Kidney epithelial cell (primary cell): ENCODE measurements around the gene SPTA1. TPM values are rescaled to one million over a fixed set of nuclear protein-coding genes. Genes with fewer than 3 reads are reported as not detected.

Source experiments
- DNase-seq: peaks from one replicate; pipeline ENCODE4 v3.0.0-alpha.2; 2010; ENCODE audit warnings: low read depth
- H3K27me3 ChIP-seq: 2 replicates; pipeline ENCODE4 v1.6.0; 2011; ENCODE audit warnings: low read length; ENCODE audit not compliant: control insufficient read depth, insufficient read depth
- H3K36me3 ChIP-seq: 2 replicates; pipeline ENCODE4 v1.5.1; 2011; ENCODE audit warnings: low read length; ENCODE audit not compliant: control insufficient read depth, insufficient read depth
- H3K4me3 ChIP-seq: 2 replicates; pipeline ENCODE4 v1.5.1; 2011; ENCODE audit warnings: low read depth, mild to moderate bottlenecking, control low read depth, low read length
- total RNA-seq: library from RNA; depleted of rRNA; stranded (reverse); fragments of >200 nt; gene quantifications from 2 replicates; pipeline ENCODE4 v1.2.3, GENCODE V29; 2015
- TF ChIP-seq, protein P1 (sequence below): IDR thresholded peaks from 2 replicates; pipeline ENCODE4 v1.5.1; 2011; ENCODE audit warnings: mild to moderate bottlenecking, moderate library complexity, low read length, control low read depth, inconsistent platforms; ENCODE audit not compliant: insufficient read depth, poor library complexity, severe bottlenecking

Gene SPTA1
- total RNA-seq, 1 donor from 2014 or later = not detected

DNA sequence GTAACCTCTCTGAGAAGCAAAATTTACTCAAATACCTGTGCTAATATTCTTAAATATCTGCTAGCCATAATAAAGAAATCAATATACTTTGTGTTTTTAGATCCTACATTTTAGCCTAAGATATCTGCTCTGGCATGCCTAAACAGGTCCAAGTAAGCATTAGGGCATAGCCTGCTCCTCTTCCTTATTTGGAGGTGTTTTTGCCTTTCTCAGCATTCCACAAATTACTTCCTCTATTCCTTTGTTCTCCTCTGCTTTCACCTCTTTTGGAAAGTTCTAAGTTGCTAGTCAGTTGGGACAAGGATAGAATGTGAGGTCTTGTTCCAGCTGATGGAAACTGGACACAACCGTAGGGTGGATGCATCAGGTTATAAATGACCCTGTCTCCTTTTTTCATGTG lies 99.6 kb downstream of the SPTA1 start:
- H3K36me3 ChIP-seq = no peaks in the 10 kb centered on the region
- no peak overlapping the region for H3K4me3 ChIP-seq
- no peak for DNase-seq
- no peaks in the 10 kb centered on the region for H3K27me3 ChIP-seq
- TF ChIP-seq, protein P1, sequence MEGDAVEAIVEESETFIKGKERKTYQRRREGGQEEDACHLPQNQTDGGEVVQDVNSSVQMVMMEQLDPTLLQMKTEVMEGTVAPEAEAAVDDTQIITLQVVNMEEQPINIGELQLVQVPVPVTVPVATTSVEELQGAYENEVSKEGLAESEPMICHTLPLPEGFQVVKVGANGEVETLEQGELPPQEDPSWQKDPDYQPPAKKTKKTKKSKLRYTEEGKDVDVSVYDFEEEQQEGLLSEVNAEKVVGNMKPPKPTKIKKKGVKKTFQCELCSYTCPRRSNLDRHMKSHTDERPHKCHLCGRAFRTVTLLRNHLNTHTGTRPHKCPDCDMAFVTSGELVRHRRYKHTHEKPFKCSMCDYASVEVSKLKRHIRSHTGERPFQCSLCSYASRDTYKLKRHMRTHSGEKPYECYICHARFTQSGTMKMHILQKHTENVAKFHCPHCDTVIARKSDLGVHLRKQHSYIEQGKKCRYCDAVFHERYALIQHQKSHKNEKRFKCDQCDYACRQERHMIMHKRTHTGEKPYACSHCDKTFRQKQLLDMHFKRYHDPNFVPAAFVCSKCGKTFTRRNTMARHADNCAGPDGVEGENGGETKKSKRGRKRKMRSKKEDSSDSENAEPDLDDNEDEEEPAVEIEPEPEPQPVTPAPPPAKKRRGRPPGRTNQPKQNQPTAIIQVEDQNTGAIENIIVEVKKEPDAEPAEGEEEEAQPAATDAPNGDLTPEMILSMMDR = no peak

DNA sequence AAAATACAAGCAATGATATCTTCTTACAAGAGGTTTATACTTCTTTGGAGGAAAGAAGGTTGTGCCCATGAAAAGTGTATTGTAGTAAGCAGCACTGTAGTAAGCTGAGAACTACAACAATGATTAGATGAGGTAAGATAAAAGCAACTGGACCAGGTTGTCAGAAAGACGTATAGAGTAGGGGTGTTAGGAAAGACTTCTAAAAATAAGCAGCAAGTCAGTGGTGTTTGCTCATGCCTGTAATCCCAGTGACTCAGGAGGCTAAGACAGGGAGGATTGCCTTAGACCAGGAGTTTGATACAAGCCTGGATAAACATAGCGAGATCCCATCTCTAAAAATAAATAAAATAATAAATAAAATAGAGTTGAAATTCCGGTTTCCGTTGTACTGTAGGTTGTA lies 102.6 kb downstream of the SPTA1 start:
- TF ChIP-seq, protein P1 = no peak
- Histone ChIP-seq H3K27me3 (no peaks in the 10 kb centered on the region), H3K36me3 (no peaks in the 10 kb centered on the region), H3K4me3 (no peak overlapping the region)
- no peak for DNase-seq

DNA sequence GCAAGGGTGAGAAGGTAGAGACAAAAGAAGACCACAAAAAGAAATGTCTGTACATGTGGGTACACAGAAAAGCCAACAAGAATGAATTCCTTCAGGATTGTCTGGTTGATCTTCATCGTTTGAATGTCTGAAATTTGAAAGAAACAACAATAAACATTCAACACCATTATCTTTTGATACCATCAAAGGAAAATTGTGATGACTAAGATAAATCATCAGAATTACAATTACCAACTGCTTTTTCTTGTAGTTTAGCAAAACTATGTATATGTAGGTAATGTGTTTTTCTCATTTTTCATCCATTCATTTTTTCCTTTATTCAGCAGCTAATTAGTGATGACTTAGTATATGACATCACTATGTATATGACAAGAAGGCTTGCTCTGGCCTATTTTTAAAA lies 106.8 kb downstream of the SPTA1 start, which contains the start of gene OR10X1:
TSS of gene OR10X1 (minus strand) at position 167 of the 400 bp plus-strand sequence. CDS start at position 167, 0 bp downstream.
- TF ChIP-seq, protein P1 = no peak
- Histone ChIP-seq H3K27me3 (no peaks in the 10 kb centered on the region), H3K36me3 (no peaks in the 10 kb centered on the region), H3K4me3 (no peak within 1 kb of the TSS)
- no peak for DNase-seq

DNA sequence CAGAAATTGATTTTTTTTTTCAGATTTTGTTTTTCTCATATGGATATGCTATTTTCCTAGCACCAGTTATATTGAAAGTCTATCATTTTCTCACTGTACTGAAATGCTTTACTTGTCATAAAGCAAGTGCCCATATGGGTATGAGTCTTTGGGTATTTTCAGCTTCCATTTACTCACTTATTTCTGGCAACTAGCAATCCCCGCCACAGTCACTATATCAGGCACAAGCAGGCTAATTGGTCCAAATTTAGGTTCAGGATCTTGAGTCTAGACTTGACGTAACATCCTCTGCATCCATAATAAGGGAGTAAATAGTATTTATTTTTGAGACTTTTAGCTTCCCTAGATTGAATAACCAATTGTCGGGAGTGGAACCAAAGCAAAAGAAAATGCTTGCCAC lies 109.0 kb downstream of the SPTA1 start:
- no peak overlapping the region for H3K4me3 ChIP-seq
- DNase-seq = no peak
- H3K27me3 ChIP-seq = no peaks in the 10 kb centered on the region
- TF ChIP-seq, protein P1 = no peak
- no peaks in the 10 kb centered on the region for H3K36me3 ChIP-seq

DNA sequence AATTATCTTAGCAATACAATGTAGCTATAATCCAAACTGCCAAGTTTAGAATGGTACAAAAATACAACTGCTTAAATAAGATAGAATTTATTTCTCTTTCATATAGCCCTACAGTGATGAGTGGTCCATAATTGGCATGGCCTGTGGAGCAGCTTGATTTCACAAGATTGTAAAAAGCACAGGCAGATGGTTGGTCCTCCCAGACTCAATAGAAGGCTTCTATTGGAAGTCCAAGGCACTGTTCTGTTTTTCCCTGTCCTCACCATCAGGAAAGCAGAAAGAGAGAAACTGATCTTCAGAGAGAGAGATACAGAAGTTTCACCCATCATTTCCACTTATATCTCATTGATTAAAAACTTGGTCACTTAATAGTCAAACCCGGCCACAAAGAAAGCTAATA lies 114.3 kb downstream of the SPTA1 start:
- no peaks in the 10 kb centered on the region for H3K36me3 ChIP-seq
- H3K4me3 ChIP-seq = no peak overlapping the region
- H3K27me3 ChIP-seq = no peaks in the 10 kb centered on the region
- DNase-seq = no peak
- TF ChIP-seq, protein P1 = no peak

DNA sequence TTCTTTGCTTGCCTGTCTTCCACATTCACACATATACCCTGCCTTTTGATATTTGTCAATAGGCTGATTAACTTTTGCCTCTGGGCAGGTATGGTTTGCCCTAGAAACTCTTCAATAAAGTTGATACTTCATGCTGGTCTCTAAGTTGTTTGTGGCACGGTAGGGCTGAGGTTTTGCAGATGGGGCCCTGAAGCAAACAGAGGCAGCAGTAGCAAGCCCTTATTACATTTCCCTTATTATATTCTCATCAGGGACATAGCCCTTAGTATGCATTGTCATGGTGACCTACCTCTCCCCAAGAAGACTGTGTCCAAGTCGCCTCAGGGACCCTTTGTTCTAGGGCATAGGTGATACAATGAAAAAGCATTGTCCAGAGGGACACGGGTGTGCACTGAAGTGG lies 116.0 kb downstream of the SPTA1 start, which contains the start of gene OR6P1:
TSS of gene OR6P1 (minus strand) at position 101 of the 400 bp plus-strand sequence. CDS start 6,976 bp downstream, outside the sequence.
- no peak for DNase-seq
- TF ChIP-seq, protein P1 = no peak

More for the DNA sequence above, 116.0 kb downstream of the SPTA1 start, which contains the start of gene OR6P1:
- no peaks in the 10 kb centered on the region for H3K27me3 ChIP-seq
- H3K4me3 ChIP-seq = no peak within 1 kb of the TSS
- no peaks in the 10 kb centered on the region for H3K36me3 ChIP-seq
